ENCODE results near the gene NDST3.

- TF ChIP-seq CTCF (IDR thresholded peaks at IDR 0.05) (no peak), POLR2A (IDR thresholded peaks at IDR 0.05) (no peak)
These were observed 47.1 kb downstream of the NDST3 start for GRCh38 chr4:118081434-118081833.

Data from adrenal gland (tissue), 5 donors.